ENCODE results near the gene SORL1. TPM values are rescaled to one million over a fixed set of nuclear protein-coding genes. Genes with fewer than 3 reads are reported as not detected.

Gene SORL1
- total RNA-seq, 3 donors from 2014 or later = 58.3 to 195 (median 109) TPM

Other genes starting within 250 kb of the SORL1 start
- 10 to 100 TPM; 37.6 to 45.9 (median 43.1) TPM for gene SC5D, start 159.5 kb upstream of the SORL1 start, total RNA-seq

Measured in mucosa of descending colon (tissue), 3 donors.